Fibroblast of the aortic adventitia (primary cell): ENCODE results near the gene EPHA5. TPM values are rescaled to one million over a fixed set of nuclear protein-coding genes. Genes with fewer than 3 reads are reported as not detected.

Source experiments
- DNase-seq: peaks from one replicate; pipeline ENCODE4 v3.0.0-alpha.2; 2010; ENCODE audit warnings: low read depth
- H3K4me3 ChIP-seq: 2 replicates; pipeline ENCODE4 v1.5.1; 2011; ENCODE audit warnings: low read depth, mild to moderate bottlenecking, control low read depth, low read length, moderate library complexity
- CTCF ChIP-seq: IDR thresholded peaks from 2 replicates; pipeline ENCODE4 v1.5.1; 2011; ENCODE audit warnings: mild to moderate bottlenecking, low read length, control low read depth, inconsistent platforms; ENCODE audit not compliant: insufficient read depth
- total RNA-seq: library from RNA; depleted of rRNA; stranded (reverse); fragments of >200 nt; gene quantifications from 2 replicates; pipeline ENCODE4 v1.2.3, GENCODE V29; 2012; ENCODE audit warnings: low replicate concordance

Gene EPHA5
- total RNA-seq, 1 donor = 50.2 TPM

- no peak for TF ChIP-seq CTCF
- no peak for DNase-seq
Observed at GRCh38 chr4:65597697-65598096, 72.6 kb downstream of the EPHA5 start.

GRCh38 chr4:65592089-65592488 lies 78.2 kb downstream of the EPHA5 start:
- no peak overlapping the region for H3K4me3 ChIP-seq
- DNase-seq = no peak
- no peak for TF ChIP-seq CTCF

More at GRCh38 chr4:65597697-65598096, 72.6 kb downstream of the EPHA5 start:
- H3K4me3 ChIP-seq = no peak overlapping the region

GRCh38 chr4:65589921-65590320 lies 80.4 kb downstream of the EPHA5 start:
- no peak for DNase-seq
- TF ChIP-seq CTCF = no peak
- H3K4me3 ChIP-seq = no peak overlapping the region

DNA sequence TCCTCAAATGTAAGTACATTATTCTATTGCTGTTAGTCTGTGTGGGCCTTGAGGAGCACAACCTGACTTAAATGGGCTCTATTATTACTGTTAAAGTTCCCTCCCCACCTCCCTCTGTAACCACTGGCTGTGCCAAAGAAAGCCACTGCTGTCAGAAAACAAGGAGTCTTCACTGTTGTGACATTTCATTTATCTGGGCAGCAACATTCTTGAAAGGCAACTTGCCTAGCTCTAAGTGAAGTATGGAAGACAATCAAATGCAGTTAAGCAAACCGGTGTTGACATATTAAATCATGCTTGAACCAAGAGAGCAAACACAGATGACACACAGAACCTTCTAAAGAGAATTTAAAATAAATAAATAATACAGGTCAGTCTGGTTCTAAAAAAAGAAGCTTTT lies 81.0 kb downstream of the EPHA5 start:
- TF ChIP-seq CTCF = no peak
- H3K4me3 ChIP-seq = no peak overlapping the region
- no peak for DNase-seq

DNA sequence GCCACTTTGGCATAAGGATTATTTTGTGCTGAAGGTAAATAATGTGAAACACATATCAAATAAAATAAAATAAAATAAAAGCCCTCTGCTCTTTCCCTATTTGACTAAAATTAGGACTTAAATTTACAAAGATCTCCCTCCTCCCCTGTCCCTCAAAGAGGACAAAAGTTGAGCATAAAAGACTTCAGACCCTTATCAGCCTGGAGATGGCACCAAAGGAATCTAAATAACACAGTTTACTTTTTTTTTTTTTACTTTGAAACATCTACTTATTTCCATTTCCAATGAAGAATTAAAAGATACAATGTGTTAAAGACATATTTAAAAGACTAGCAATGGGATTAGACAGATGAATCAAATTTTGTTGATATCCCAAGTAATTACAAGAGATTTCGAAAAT lies 89.7 kb downstream of the EPHA5 start:
- no peak for TF ChIP-seq CTCF
- no peak overlapping the region for H3K4me3 ChIP-seq
- DNase-seq = peak; percentile 24

- no peak overlapping the region for H3K4me3 ChIP-seq
- no peak for DNase-seq
- TF ChIP-seq CTCF = no peak
Observed at GRCh38 chr4:65566473-65566872, 103.8 kb downstream of the EPHA5 start.

DNA sequence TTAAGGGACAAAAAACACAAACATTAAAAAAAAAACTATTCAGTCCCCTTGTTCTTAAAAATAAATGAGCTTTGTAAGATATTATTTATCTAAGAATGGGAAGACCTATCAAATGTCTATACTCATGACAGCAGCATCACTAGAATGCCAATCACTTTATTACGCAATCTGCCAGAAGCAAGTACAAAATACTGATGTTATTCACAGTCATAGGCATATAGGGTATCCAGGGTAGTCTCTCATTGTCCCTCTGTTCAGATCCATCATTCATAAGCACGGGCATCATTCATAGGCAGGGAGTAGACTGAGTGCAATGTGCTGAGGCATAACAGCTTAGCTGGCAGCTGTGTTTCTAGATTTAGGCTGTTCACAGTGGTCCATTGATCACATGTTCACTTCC lies 109.1 kb downstream of the EPHA5 start:
- H3K4me3 ChIP-seq = no peak overlapping the region
- no peak for DNase-seq
- TF ChIP-seq CTCF = no peak
